Stimulated activated naive CD4-positive, alpha-beta T cell treated with Interleukin-2 at 50 U/mL for 16 hours (primary cell): ENCODE results near the gene BAG1.

Source experiments
- DNase-seq: peaks from one replicate; lab custom pipeline; 2025; lab: John Stamatoyannopoulos, UW

BAG1 gene

GRCh38 chr9:33210006-33210715 is 54.3 kb downstream of the BAG1 start:
- no peak for DNase-seq

- no peak for DNase-seq
Observed at GRCh38 chr9:33209394-33209793, 55.1 kb downstream of the BAG1 start.

GRCh38 chr9:33202552-33203201 is 61.8 kb downstream of the BAG1 start:
- DNase-seq = no peak
